ENCODE results near the gene LHCGR. TPM values are rescaled to one million over a fixed set of nuclear protein-coding genes. Genes with fewer than 3 reads are reported as not detected.

The LHCGR gene
- total and polyA plus RNA-seq, 2 of the 4 experiments (the other 2 are of a cell fraction) = 0.10 to 0.18 TPM

DNA sequence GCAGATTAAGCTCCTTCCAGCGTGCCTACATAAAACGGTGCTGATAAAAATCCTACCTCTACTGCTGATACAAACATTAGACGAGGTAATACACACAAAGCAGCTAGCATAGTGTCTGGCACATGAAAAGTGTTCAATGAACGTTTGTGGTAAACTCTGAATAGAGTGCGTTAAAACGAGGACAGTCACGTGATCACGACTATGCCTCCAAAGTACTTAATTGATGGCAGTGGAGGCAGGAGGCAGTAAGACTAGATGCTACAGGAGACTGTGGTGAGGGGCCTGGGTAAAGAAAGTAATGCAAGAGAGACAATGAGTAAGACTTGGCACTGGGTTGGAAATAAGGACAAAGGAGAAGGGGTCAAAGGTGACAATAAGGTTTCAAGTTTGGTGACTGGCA is 32.1 kb upstream of the LHCGR start:
- no peaks in the 10 kb centered on the region for H3K9me1 ChIP-seq (ENCODE audit: insufficient read depth, low read length)
- H2BK20ac ChIP-seq (ENCODE audit: low read depth, low read length) = no peak overlapping the region
- H4K8ac ChIP-seq (ENCODE audit: low read depth in 2 of 2, low read length in 2 of 2) = no peak overlapping the region
- H2AK9ac ChIP-seq (replicated peaks; ENCODE audit: low read depth, low read length, poor library complexity) = no peak overlapping the region
- no peak overlapping the region for H3K18ac ChIP-seq (ENCODE audit: low read depth, low read length)
- H3K27me3 ChIP-seq (ENCODE audit: control insufficient read depth, insufficient read depth, low read length) = peaks cover 2% of the 10 kb centered on the region; the same call in 1 of the 2 replicates
- no CpG with 5 or more reads among the region's 8 CpGs for whole genome bisulfite sequencing, 2 experiments (ENCODE audit: extremely low coverage in 2 of 2, insufficient read length in 1 of 2)
- H3K79me1 ChIP-seq (ENCODE audit: low read depth in 1 of 2, low read length in 2 of 2) = no peaks in the 10 kb centered on the region
- no peaks in the 10 kb centered on the region for H3K4me1 ChIP-seq (ENCODE audit: control insufficient read depth, insufficient read depth, low read length)
- H2AK5ac ChIP-seq (ENCODE audit: low read depth, low read length) = no peak overlapping the region
- no peak overlapping the region for H4K5ac ChIP-seq (ENCODE audit: low read depth, low read length)
- no peak overlapping the region for H3K9ac ChIP-seq (ENCODE audit: low read depth, low read length)
- BruUV-seq (replicated peaks) = no TSS peak
- no peak for ATAC-seq (ENCODE audit: low read depth)
- no peak overlapping the region for H3K14ac ChIP-seq (replicated peaks; ENCODE audit: low read depth, low read length)
- H2BK5ac ChIP-seq (ENCODE audit: low read depth, low read length, poor library complexity, severe bottlenecking) = no peak overlapping the region
- ChIA-PET POLR2A (ENCODE audit: unreplicated experiment) (no interaction called here), CTCF (interaction anchor here (0.7 kb wide), 1 partner anchor 9 kb away, joined by 3 read pairs; no protein-coding TSS in a partner anchor)
- no peak overlapping the region for H3K27ac ChIP-seq (ENCODE audit: insufficient read depth, low read length)
- no peak overlapping the region for H3K4ac ChIP-seq (ENCODE audit: low read depth, low read length)
- in situ Hi-C loops (cut with MboI; ENCODE audit: low sequenced_read_pairs) (no loop called here), intact Hi-C loops (cut with micrococcal nuclease) (no loop called here), dilution Hi-C loops (cut with HindIII; ENCODE audit: low sequenced_read_pairs, unreplicated experiment) (no loop called here)
- no peaks in the 10 kb centered on the region for H3K36me3 ChIP-seq (ENCODE audit: control insufficient read depth, insufficient read depth, low read length)
- no peaks in the 10 kb centered on the region for H4K20me1 ChIP-seq (ENCODE audit: insufficient read depth, low read length)
- no peak for DNase-seq
- no peaks in the 10 kb centered on the region for H3K9me3 ChIP-seq (ENCODE audit: control insufficient read depth, insufficient read depth, low read length)
- H3K4me2 ChIP-seq (ENCODE audit: low read depth, low read length) = no peak overlapping the region
- no peak overlapping the region for H3K56ac ChIP-seq (ENCODE audit: extremely low read depth, insufficient read depth, low read length)
- H3K23ac ChIP-seq (ENCODE audit: low read depth, low read length) = no peak overlapping the region
- no peak overlapping the region for H2AFZ ChIP-seq (replicated peaks; ENCODE audit: low read length, poor library complexity)
- no peak for TF ChIP-seq SMC3 (IDR thresholded peaks at IDR 0.05; ENCODE audit: low read depth, low read length)
- TF ChIP-seq BHLHE40 (IDR thresholded peaks at IDR 0.05; ENCODE audit: low read depth, low read length) = no peak
- TF ChIP-seq POLR2A (IDR thresholded peaks at IDR 0.05; ENCODE audit: low read depth, low read length) = no peak
- TF ChIP-seq MXI1 (IDR thresholded peaks at IDR 0.05; ENCODE audit: borderline replicate concordance, low read depth, low read length) = no peak
- H2BK15ac ChIP-seq (ENCODE audit: low read depth, low read length) = no peak overlapping the region
- H2BK120ac ChIP-seq (ENCODE audit: low read depth, low read length) = no peak overlapping the region
- H3K4me3 ChIP-seq (ENCODE audit: insufficient read depth, low read depth, low read length) = no peak overlapping the region
- H4K91ac ChIP-seq (ENCODE audit: insufficient read depth, low read depth, low read length) = no peak overlapping the region
